Measurements from ENCODE around the gene FUT6.

The FUT6 gene

GRCh38 chr19:5880196-5880595, 40.7 kb upstream of the FUT6 start:
- TF ChIP-seq TAF1 (IDR thresholded peaks at IDR 0.05; ENCODE audit: low read depth) (no peak), MAX (IDR thresholded peaks at IDR 0.05) (no peak), TEAD4 (IDR thresholded peaks at IDR 0.05) (no peak)

GRCh38 chr19:5877882-5878281, 38.4 kb upstream of the FUT6 start:
- TF ChIP-seq TCF12 (IDR thresholded peaks at IDR 0.05; ENCODE audit: low read depth) (peak; percentile 78), CEBPB (IDR thresholded peaks at IDR 0.05) (peak; percentile 63), FOXM1 (IDR thresholded peaks at IDR 0.05; ENCODE audit: borderline replicate concordance, low read depth) (peak; percentile 43; the same call in 1 of the 2 replicates), TEAD4 (IDR thresholded peaks at IDR 0.05) (0 out of 2 replicates have a peak, but pooled peaks have one; percentile 7), USF1 (IDR thresholded peaks at IDR 0.05) (no peak), EP300 (IDR thresholded peaks at IDR 0.05; ENCODE audit: borderline replicate concordance) (peak; percentile 72), ZBTB7A (IDR thresholded peaks at IDR 0.05; ENCODE audit: low read depth) (no peak)

GRCh38 chr19:5877427-5877826, 37.9 kb upstream of the FUT6 start:
- no peak for TF ChIP-seq USF1 (IDR thresholded peaks at IDR 0.05)

GRCh38 chr19:5873617-5874199, 34.2 kb upstream of the FUT6 start:
- TF ChIP-seq CEBPB (IDR thresholded peaks at IDR 0.05) (no peak), RAD21 (IDR thresholded peaks at IDR 0.05; ENCODE audit: low read depth) (no peak), NFIC (IDR thresholded peaks at IDR 0.05) (no peak), ZBTB7A (IDR thresholded peaks at IDR 0.05; ENCODE audit: low read depth) (no peak), REST (IDR thresholded peaks at IDR 0.05; ENCODE audit: low read depth) (no peak), TEAD4 (IDR thresholded peaks at IDR 0.05) (no peak), TAF1 (IDR thresholded peaks at IDR 0.05; ENCODE audit: low read depth) (no peak), YY1 (IDR thresholded peaks at IDR 0.05; ENCODE audit: low read depth) (no peak), EP300 (IDR thresholded peaks at IDR 0.05; ENCODE audit: borderline replicate concordance) (no peak), USF1 (IDR thresholded peaks at IDR 0.05) (no peak), CREB1 (IDR thresholded peaks at IDR 0.05; ENCODE audit: low read depth) (no peak), TCF12 (IDR thresholded peaks at IDR 0.05; ENCODE audit: low read depth) (no peak), EGR1 (IDR thresholded peaks at IDR 0.05) (no peak), FOXM1 (IDR thresholded peaks at IDR 0.05; ENCODE audit: borderline replicate concordance, low read depth) (no peak), MAX (IDR thresholded peaks at IDR 0.05) (no peak)

GRCh38 chr19:5870986-5871394, 31.5 kb upstream of the FUT6 start:
- TF ChIP-seq TAF1 (IDR thresholded peaks at IDR 0.05; ENCODE audit: low read depth), result no peak
- TF ChIP-seq MAX (IDR thresholded peaks at IDR 0.05), result no peak
- TF ChIP-seq FOXM1 (IDR thresholded peaks at IDR 0.05; ENCODE audit: borderline replicate concordance, low read depth), result no peak
- TF ChIP-seq EP300 (IDR thresholded peaks at IDR 0.05; ENCODE audit: borderline replicate concordance), result no peak
- TF ChIP-seq EGR1 (IDR thresholded peaks at IDR 0.05), result no peak
- TF ChIP-seq NFIC (IDR thresholded peaks at IDR 0.05), result no peak
- TF ChIP-seq ZBTB7A (IDR thresholded peaks at IDR 0.05; ENCODE audit: low read depth), result no peak
- TF ChIP-seq TCF12 (IDR thresholded peaks at IDR 0.05; ENCODE audit: low read depth), result no peak
- no peak for TF ChIP-seq TEAD4 (IDR thresholded peaks at IDR 0.05)
- TF ChIP-seq REST (IDR thresholded peaks at IDR 0.05; ENCODE audit: low read depth), result no peak
- TF ChIP-seq USF1 (IDR thresholded peaks at IDR 0.05), result no peak
- no peak for TF ChIP-seq RAD21 (IDR thresholded peaks at IDR 0.05; ENCODE audit: low read depth)
- TF ChIP-seq CREB1 (IDR thresholded peaks at IDR 0.05; ENCODE audit: low read depth), result no peak
